HepG2 (cell line): ENCODE results near the gene SLC43A3. TPM values are rescaled to one million over a fixed set of nuclear protein-coding genes. Genes with fewer than 3 reads are reported as not detected.
A peak's percentile ranks its signal among the peaks of the same experiment; 100 is the strongest.

Source experiments
- ARID4A ChIP-seq: sonication (generic); formaldehyde crosslinking; IDR thresholded peaks from 2 replicates; pipeline ENCODE4 v1.5.0; 2020; ENCODE audit warnings: mild to moderate bottlenecking, missing genetic modification reagents, borderline replicate concordance
- BCL3 ChIP-seq: sonication (generic); formaldehyde crosslinking; IDR thresholded peaks from 2 replicates; pipeline ENCODE4 v1.5.1; 2020; ENCODE audit warnings: mild to moderate bottlenecking, missing genetic modification reagents, moderate library complexity
- CENPX ChIP-seq: sonication (generic); formaldehyde crosslinking; IDR thresholded peaks from 2 replicates; pipeline ENCODE4 v1.9.0; 2021; ENCODE audit warnings: mild to moderate bottlenecking, missing genetic modification reagents, moderate library complexity
- FOXO1 ChIP-seq: sonication (generic); formaldehyde crosslinking; IDR thresholded peaks from 2 replicates; pipeline ENCODE4 v1.4.0; 2020; ENCODE audit warnings: missing genetic modification reagents
- MEIS1 ChIP-seq: sonication (generic); formaldehyde crosslinking; IDR thresholded peaks from 2 replicates; pipeline ENCODE4 v1.9.0; 2021; ENCODE audit warnings: mild to moderate bottlenecking, missing genetic modification reagents, moderate library complexity, borderline replicate concordance
- NFKB2 ChIP-seq: sonication (generic); formaldehyde crosslinking; IDR thresholded peaks from 2 replicates; pipeline ENCODE4 v1.4.0; 2020; ENCODE audit warnings: missing genetic modification reagents, borderline replicate concordance
- NR1H2 ChIP-seq: sonication (generic); formaldehyde crosslinking; IDR thresholded peaks from 2 replicates; pipeline ENCODE4 v1.8.1; 2022; ENCODE audit warnings: low read depth, missing genetic modification reagents, borderline replicate concordance
- NR2F6 ChIP-seq, 2 experiments: IDR thresholded peaks; 2 replicates each; pipeline ENCODE4 v1.6.1; 2016; ENCODE audit warnings: antibody characterized with exemption in 1 of 2, mild to moderate bottlenecking in 1 of 2
- SP4 ChIP-seq: sonication (generic); formaldehyde crosslinking; IDR thresholded peaks from 2 replicates; pipeline ENCODE4 v1.8.1; 2023; ENCODE audit warnings: mild to moderate bottlenecking, missing genetic modification reagents
- SRSF9 ChIP-seq: fragments of 200-400 bp; formaldehyde crosslinking; IDR thresholded peaks from 2 replicates; pipeline ENCODE4 v1.6.1; 2018; ENCODE audit warnings: borderline replicate concordance, mild to moderate bottlenecking, low read depth, low read length; ENCODE audit not compliant: insufficient read depth, poor library complexity, severe bottlenecking
- TCF12 ChIP-seq, 2 experiments: fragments of 450-650 bp in 1 of 2; sonication (generic) in 1 of 2; formaldehyde crosslinking in 1 of 2; IDR thresholded peaks; 2 replicates each; pipeline versions ENCODE4 v1.6.1 to v1.8.0; 2017 to 2022; ENCODE audit warnings: antibody characterized with exemption in 1 of 2, mild to moderate bottlenecking in 1 of 2, missing genetic modification reagents in 1 of 2, moderate library complexity in 1 of 2
- XRCC5 ChIP-seq: fragments of 200-400 bp; formaldehyde crosslinking; optimal IDR thresholded peaks from 2 replicates; pipeline ENCODE3; 2017; ENCODE audit warnings: mild to moderate bottlenecking, low read length
- polyA plus RNA-seq, 8 experiments: library from polyadenylated mRNA; depleted of rRNA in 3 of 8; stranded (reverse) in 7 of 8; unstranded in 1 of 8; fragments of >200 nt; fragmentation: Illumina TruSeq in 4 of 8; extraction: Trizol in 4 of 8; gene quantifications; 2 replicates each; pipeline versions ENCODE4 v1.2.1 to v1.2.3, GENCODE V29; 2011 to 2016; ENCODE audit warnings: low read depth in 4 of 8, missing spikeins in 1 of 8, mixed read lengths in 1 of 8; ENCODE audit not compliant: insufficient read depth in 1 of 8
- total RNA-seq, 5 experiments: library from RNA; depleted of rRNA; stranded (reverse); fragments of >200 nt; fragmentation: Illumina TruSeq; extraction: Trizol; gene quantifications; 2 replicates each; pipeline ENCODE4 v1.2.3, GENCODE V29; 2016; ENCODE audit warnings: low read depth in 1 of 5
- TF ChIP-seq, protein P1 (sequence below): sonication (generic); formaldehyde crosslinking; IDR thresholded peaks from 2 replicates; pipeline ENCODE4 v1.9.0; 2021; ENCODE audit warnings: mild to moderate bottlenecking, missing genetic modification reagents
- TF ChIP-seq, protein P2 (sequence below): IDR thresholded peaks from 2 replicates; pipeline ENCODE4 v1.6.1; 2016; ENCODE audit warnings: mild to moderate bottlenecking

The SLC43A3 gene
- total and polyA plus RNA-seq, 2 of the 13 experiments (the other 11 are each of a cell fraction or from before 2014, with no cell fraction given) = 2.6 TPM; not detected in 1

- TF ChIP-seq ARID4A (CRISPR knock-in tag) (no peak; the same call in 1 of the 2 replicates), NR2F6 (IDR thresholded peaks at IDR 0.05) (no peak), NR2F6 (CRISPR knock-in tag; IDR thresholded peaks at IDR 0.05) (0 out of 2 replicates have a peak, but pooled peaks have one; percentile 10), MEIS1 (CRISPR knock-in tag) (no peak), SRSF9 (no peak), TCF12 (IDR thresholded peaks at IDR 0.05) (no peak), TCF12 (CRISPR knock-in tag; IDR thresholded peaks at IDR 0.05) (no peak), NFKB2 (CRISPR knock-in tag) (no peak), FOXO1 (CRISPR knock-in tag) (peak; percentile 26; the same call in 1 of the 2 replicates), CENPX (CRISPR knock-in tag) (no peak), XRCC5 (no peak), SP4 (CRISPR knock-in tag) (no peak), NR1H2 (no peak), BCL3 (CRISPR knock-in tag) (no peak)
- TF ChIP-seq, protein P1, sequence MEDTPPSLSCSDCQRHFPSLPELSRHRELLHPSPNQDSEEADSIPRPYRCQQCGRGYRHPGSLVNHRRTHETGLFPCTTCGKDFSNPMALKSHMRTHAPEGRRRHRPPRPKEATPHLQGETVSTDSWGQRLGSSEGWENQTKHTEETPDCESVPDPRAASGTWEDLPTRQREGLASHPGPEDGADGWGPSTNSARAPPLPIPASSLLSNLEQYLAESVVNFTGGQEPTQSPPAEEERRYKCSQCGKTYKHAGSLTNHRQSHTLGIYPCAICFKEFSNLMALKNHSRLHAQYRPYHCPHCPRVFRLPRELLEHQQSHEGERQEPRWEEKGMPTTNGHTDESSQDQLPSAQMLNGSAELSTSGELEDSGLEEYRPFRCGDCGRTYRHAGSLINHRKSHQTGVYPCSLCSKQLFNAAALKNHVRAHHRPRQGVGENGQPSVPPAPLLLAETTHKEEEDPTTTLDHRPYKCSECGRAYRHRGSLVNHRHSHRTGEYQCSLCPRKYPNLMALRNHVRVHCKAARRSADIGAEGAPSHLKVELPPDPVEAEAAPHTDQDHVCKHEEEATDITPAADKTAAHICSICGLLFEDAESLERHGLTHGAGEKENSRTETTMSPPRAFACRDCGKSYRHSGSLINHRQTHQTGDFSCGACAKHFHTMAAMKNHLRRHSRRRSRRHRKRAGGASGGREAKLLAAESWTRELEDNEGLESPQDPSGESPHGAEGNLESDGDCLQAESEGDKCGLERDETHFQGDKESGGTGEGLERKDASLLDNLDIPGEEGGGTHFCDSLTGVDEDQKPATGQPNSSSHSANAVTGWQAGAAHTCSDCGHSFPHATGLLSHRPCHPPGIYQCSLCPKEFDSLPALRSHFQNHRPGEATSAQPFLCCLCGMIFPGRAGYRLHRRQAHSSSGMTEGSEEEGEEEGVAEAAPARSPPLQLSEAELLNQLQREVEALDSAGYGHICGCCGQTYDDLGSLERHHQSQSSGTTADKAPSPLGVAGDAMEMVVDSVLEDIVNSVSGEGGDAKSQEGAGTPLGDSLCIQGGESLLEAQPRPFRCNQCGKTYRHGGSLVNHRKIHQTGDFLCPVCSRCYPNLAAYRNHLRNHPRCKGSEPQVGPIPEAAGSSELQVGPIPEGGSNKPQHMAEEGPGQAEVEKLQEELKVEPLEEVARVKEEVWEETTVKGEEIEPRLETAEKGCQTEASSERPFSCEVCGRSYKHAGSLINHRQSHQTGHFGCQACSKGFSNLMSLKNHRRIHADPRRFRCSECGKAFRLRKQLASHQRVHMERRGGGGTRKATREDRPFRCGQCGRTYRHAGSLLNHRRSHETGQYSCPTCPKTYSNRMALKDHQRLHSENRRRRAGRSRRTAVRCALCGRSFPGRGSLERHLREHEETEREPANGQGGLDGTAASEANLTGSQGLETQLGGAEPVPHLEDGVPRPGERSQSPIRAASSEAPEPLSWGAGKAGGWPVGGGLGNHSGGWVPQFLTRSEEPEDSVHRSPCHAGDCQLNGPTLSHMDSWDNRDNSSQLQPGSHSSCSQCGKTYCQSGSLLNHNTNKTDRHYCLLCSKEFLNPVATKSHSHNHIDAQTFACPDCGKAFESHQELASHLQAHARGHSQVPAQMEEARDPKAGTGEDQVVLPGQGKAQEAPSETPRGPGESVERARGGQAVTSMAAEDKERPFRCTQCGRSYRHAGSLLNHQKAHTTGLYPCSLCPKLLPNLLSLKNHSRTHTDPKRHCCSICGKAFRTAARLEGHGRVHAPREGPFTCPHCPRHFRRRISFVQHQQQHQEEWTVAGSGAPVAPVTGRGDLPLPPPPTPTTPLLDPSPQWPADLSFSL (CRISPR knock-in tag) = no peak
- TF ChIP-seq, protein P2, sequence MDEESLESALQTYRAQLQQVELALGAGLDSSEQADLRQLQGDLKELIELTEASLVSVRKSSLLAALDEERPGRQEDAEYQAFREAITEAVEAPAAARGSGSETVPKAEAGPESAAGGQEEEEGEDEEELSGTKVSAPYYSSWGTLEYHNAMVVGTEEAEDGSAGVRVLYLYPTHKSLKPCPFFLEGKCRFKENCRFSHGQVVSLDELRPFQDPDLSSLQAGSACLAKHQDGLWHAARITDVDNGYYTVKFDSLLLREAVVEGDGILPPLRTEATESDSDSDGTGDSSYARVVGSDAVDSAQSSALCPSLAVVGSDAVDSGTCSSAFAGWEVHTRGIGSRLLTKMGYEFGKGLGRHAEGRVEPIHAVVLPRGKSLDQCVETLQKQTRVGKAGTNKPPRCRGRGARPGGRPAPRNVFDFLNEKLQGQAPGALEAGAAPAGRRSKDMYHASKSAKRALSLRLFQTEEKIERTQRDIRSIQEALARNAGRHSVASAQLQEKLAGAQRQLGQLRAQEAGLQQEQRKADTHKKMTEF (CRISPR knock-in tag) = peak; percentile 41; the same call in 1 of the 2 replicates
These were observed 26.8 kb downstream of the SLC43A3 start (continued) for GRCh38 chr11:57399972-57400578.
